ENCODE data around the gene PIMREG.

Gene PIMREG

GRCh38 chr17:6488008-6488539, 43.8 kb downstream of the PIMREG start:
- Histone ChIP-seq H3K4me3 (ENCODE audit: low read depth, low read length, poor library complexity, severe bottlenecking) (no peak overlapping the region), H3K9me3 (ENCODE audit: low read length) (no peaks in the 10 kb centered on the region), H4K20me1 (ENCODE audit: insufficient read depth, low read length) (no peaks in the 10 kb centered on the region), H2AFZ (ENCODE audit: low read length) (no peak overlapping the region), H3F3A (ENCODE audit: insufficient read depth, low read length) (no peaks in the 10 kb centered on the region), H3K9ac (ENCODE audit: low read length) (no peak overlapping the region), H3K27me3 (ENCODE audit: insufficient read depth, low read length) (no peaks in the 10 kb centered on the region; the same call in 1 of the 2 replicates), H3K79me2 (ENCODE audit: insufficient read depth, low read length) (no peaks in the 10 kb centered on the region), H3K27ac (ENCODE audit: low read depth, low read length, poor library complexity, severe bottlenecking) (no peak overlapping the region), H3K4me1 (ENCODE audit: insufficient read depth, low read length, severe bottlenecking) (no peaks in the 10 kb centered on the region), H3K36me3 (ENCODE audit: insufficient read depth, low read length) (no peaks in the 10 kb centered on the region), H3K4me2 (ENCODE audit: low read length) (no peak overlapping the region), H3K9me2 (ENCODE audit: low read depth, low read length) (no peaks in the 10 kb centered on the region)
- no peak for TF ChIP-seq EZH2 (IDR thresholded peaks at IDR 0.05; ENCODE audit: borderline replicate concordance, low read length)

- Histone ChIP-seq H3K27ac (ENCODE audit: low read depth, low read length, poor library complexity, severe bottlenecking) (no peak overlapping the region), H3K9me2 (ENCODE audit: low read depth, low read length) (no peaks in the 10 kb centered on the region)
Observed at GRCh38 chr17:6489016-6489550, 44.8 kb downstream of the PIMREG start.

GRCh38 chr17:6491071-6491700, 46.9 kb downstream of the PIMREG start:
- no peaks in the 10 kb centered on the region for H3K79me2 ChIP-seq (ENCODE audit: insufficient read depth, low read length)
- H3K27me3 ChIP-seq (ENCODE audit: insufficient read depth, low read length) = no peaks in the 10 kb centered on the region; the same call in 1 of the 2 replicates
- no peaks in the 10 kb centered on the region for H4K20me1 ChIP-seq (ENCODE audit: insufficient read depth, low read length)
- H3K4me3 ChIP-seq (ENCODE audit: low read depth, low read length, poor library complexity, severe bottlenecking) = no peak overlapping the region
- no peaks in the 10 kb centered on the region for H3K36me3 ChIP-seq (ENCODE audit: insufficient read depth, low read length)
- H3K4me1 ChIP-seq (ENCODE audit: insufficient read depth, low read length, severe bottlenecking) = no peaks in the 10 kb centered on the region
- H3K9me3 ChIP-seq (ENCODE audit: low read length) = no peaks in the 10 kb centered on the region
- no peak overlapping the region for H3K9ac ChIP-seq (ENCODE audit: low read length)
- no peaks in the 10 kb centered on the region for H3K9me2 ChIP-seq (ENCODE audit: low read depth, low read length)
- no peaks in the 10 kb centered on the region for H3F3A ChIP-seq (ENCODE audit: insufficient read depth, low read length)
- H3K27ac ChIP-seq (ENCODE audit: low read depth, low read length, poor library complexity, severe bottlenecking) = no peak overlapping the region
- H2AFZ ChIP-seq (ENCODE audit: low read length) = no peak overlapping the region
- TF ChIP-seq CTCF (IDR thresholded peaks at IDR 0.05; ENCODE audit: low read length) = no peak
- no peak for TF ChIP-seq EZH2 (IDR thresholded peaks at IDR 0.05; ENCODE audit: borderline replicate concordance, low read length)
- no peak overlapping the region for H3K4me2 ChIP-seq (ENCODE audit: low read length)

More at GRCh38 chr17:6489016-6489550, 44.8 kb downstream of the PIMREG start:
- Histone ChIP-seq H3K4me3 (ENCODE audit: low read depth, low read length, poor library complexity, severe bottlenecking) (no peak overlapping the region), H3K36me3 (ENCODE audit: insufficient read depth, low read length) (no peaks in the 10 kb centered on the region), H4K20me1 (ENCODE audit: insufficient read depth, low read length) (no peaks in the 10 kb centered on the region), H3K27me3 (ENCODE audit: insufficient read depth, low read length) (no peaks in the 10 kb centered on the region; the same call in 1 of the 2 replicates), H3K4me1 (ENCODE audit: insufficient read depth, low read length, severe bottlenecking) (no peaks in the 10 kb centered on the region), H3K9ac (ENCODE audit: low read length) (no peak overlapping the region), H3K4me2 (ENCODE audit: low read length) (no peak overlapping the region), H3K79me2 (ENCODE audit: insufficient read depth, low read length) (no peaks in the 10 kb centered on the region), H3F3A (ENCODE audit: insufficient read depth, low read length) (no peaks in the 10 kb centered on the region), H2AFZ (ENCODE audit: low read length) (no peak overlapping the region), H3K9me3 (ENCODE audit: low read length) (no peaks in the 10 kb centered on the region)
- TF ChIP-seq CTCF (IDR thresholded peaks at IDR 0.05; ENCODE audit: low read length) = no peak
- no peak for TF ChIP-seq EZH2 (IDR thresholded peaks at IDR 0.05; ENCODE audit: borderline replicate concordance, low read length)

All from OCI-LY1 (cell line).